CD4-positive, alpha-beta T cell (primary cell): Measurements from ENCODE around the gene CEP70. TPM values are rescaled to one million over a fixed set of nuclear protein-coding genes. Genes with fewer than 3 reads are reported as not detected.

Experiments
- ATAC-seq: fragments of 200-7000 bp; cut with Tn5 transposase; one replicate; pipeline ENCODE4 v1.10.0; 2022; ENCODE audit warnings: mild to moderate bottlenecking; ENCODE audit not compliant: poor library complexity
- CTCF ChIA-PET: fragments of 350-600 bp; sonication (Branson Sonifier 250); formaldehyde crosslinking; loops from one replicate; lab custom pipeline; 2021; ENCODE audit warnings: antibody characterized with exemption, inconsistent platforms; lab: Charles Lee
- POLR2A ChIA-PET: fragments of 350-600 bp; sonication (Branson Sonifier 250); formaldehyde crosslinking; loops from one replicate; lab custom pipeline; 2021; ENCODE audit warnings: antibody characterized with exemption, inconsistent platforms; lab: Charles Lee
- DNase-seq, 14 experiments: peaks; one replicate each; pipeline ENCODE4 v3.0.0-alpha.2; 2013 to 2020; ENCODE audit warnings: mixed read lengths in 2 of 14
- H3K27ac ChIP-seq, 2 donors: one replicate each; pipeline versions ENCODE4 v1.5.1 to v1.7.0; 2013; ENCODE audit warnings: low read length in 2 of 2, low read depth in 1 of 2, mild to moderate bottlenecking in 1 of 2
- H3K27me3 ChIP-seq, 2 experiments: 1 replicate in 1 of 2; 2 replicates in 1 of 2; pipeline versions ENCODE4 v1.6.1 to v1.7.0; 2013; ENCODE audit warnings: low read length in 2 of 2, control low read depth in 1 of 2, mild to moderate bottlenecking in 1 of 2, moderate library complexity in 1 of 2; ENCODE audit not compliant: insufficient read depth in 2 of 2, control insufficient read depth in 1 of 2
- H3K36me3 ChIP-seq: one replicate; pipeline ENCODE4 v1.6.1; 2013; ENCODE audit warnings: low read length, control low read depth; ENCODE audit not compliant: insufficient read depth
- H3K4me1 ChIP-seq: one replicate; pipeline ENCODE4 v1.6.1; 2013; ENCODE audit warnings: low read length, control low read depth; ENCODE audit not compliant: insufficient read depth
- H3K4me3 ChIP-seq: one replicate; pipeline ENCODE4 v1.5.1; 2013; ENCODE audit warnings: mild to moderate bottlenecking, low read length, moderate library complexity
- H3K9me3 ChIP-seq, 2 experiments: 1 replicate in 1 of 2; 2 replicates in 1 of 2; pipeline versions ENCODE4 v1.6.1 to v1.7.0; 2013; ENCODE audit warnings: low read length in 2 of 2, mild to moderate bottlenecking in 2 of 2, control low read depth in 1 of 2, moderate library complexity in 1 of 2; ENCODE audit not compliant: control insufficient read depth in 1 of 2, insufficient read depth in 1 of 2
- H3K27ac Mint-ChIP-seq: one replicate; pipeline ENCODE4 v1.8.0; 2020; ENCODE audit warnings: mixed read lengths
- H3K27me3 Mint-ChIP-seq: one replicate; pipeline ENCODE4 v1.8.0; 2021; ENCODE audit warnings: mixed read lengths
- H3K36me3 Mint-ChIP-seq: one replicate; pipeline ENCODE4 v1.8.0; 2021; ENCODE audit warnings: low read depth, mixed read lengths
- H3K4me1 Mint-ChIP-seq: one replicate; pipeline ENCODE4 v1.8.0; 2021; ENCODE audit warnings: low read depth, mixed read lengths
- H3K4me3 Mint-ChIP-seq: one replicate; pipeline ENCODE4 v1.8.0; 2020; ENCODE audit warnings: mild to moderate bottlenecking, mixed read lengths
- H3K9me3 Mint-ChIP-seq: one replicate; pipeline ENCODE4 v1.8.0; 2020; ENCODE audit warnings: mixed read lengths
- intact Hi-C, 2 experiments: fragments of 100-400 bp; cut with DNase I in 1 of 2; cut with micrococcal nuclease in 1 of 2; formaldehyde crosslinking; loops; one replicate each; pipeline versions ENCODE4 v1.15.1 to v1.9.0; 2023 to 2025; cut with DNase I, micrococcal nuclease
- total RNA-seq, 174 experiments: library from RNA in 2 of 174; stranded (reverse) in 2 of 174; gene quantifications; one replicate each; pipeline ENCODE4 v1.2.3 and lab custom pipeline; 2021 to 2026
- TF ChIP-seq, protein P1 (sequence below): fragments of 200-600 bp; IDR thresholded peaks from one replicate; pipeline ENCODE4 v1.8.0; 2022; ENCODE audit warnings: antibody characterized with exemption, mild to moderate bottlenecking

The CEP70 gene
- total RNA-seq, 2 experiments from 2014 or later, result 21.5 to 23.0 TPM

DNA sequence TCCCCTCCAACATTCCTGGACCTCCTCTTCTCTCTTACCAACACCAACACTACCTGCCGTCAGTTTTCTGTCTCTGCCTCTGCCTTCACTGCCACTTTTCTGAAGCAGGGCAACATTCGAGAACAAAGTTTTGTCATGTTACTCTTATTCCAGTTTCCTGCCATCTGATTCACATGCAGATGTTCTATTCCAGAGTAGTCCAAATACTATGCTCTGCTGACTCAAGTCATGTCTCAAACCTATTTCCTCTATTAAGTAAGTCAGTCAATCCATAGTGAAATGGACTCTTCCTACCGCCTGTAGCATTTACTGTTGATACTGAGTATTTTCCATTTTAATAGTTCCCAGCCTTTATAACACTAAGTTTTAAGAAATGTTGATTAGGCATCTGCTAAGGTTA lies 116.3 kb downstream of the CEP70 start:
- Histone ChIP-seq H3K4me1 (no peaks in the 10 kb centered on the region), H3K27me3 (no peaks in the 10 kb centered on the region)
- H3K27me3 Mint-ChIP-seq, result no peaks in the 10 kb centered on the region

DNA sequence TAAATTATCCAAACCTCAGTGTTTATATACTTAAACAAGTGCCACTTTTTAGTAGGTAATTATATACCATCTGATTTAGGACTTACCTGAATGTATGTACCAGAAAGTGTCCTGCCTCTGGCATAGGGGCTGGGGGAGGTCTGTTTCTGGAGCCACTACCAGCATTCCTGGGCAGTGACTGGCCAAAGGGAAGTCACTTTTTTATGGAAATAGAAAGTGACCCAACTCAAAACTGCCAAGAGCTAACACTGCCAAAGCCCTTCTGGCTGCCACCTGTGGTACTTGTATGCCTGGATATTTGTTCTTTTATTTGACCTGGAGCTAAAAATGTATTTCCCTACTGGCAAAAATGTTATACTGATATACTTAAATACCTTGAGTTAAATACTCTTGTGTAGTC lies 116.9 kb downstream of the CEP70 start:
- Histone ChIP-seq H3K27me3 (no peaks in the 10 kb centered on the region), H3K9me3 (no peaks in the 10 kb centered on the region), H3K27ac (no peak overlapping the region), H3K36me3 (no peaks in the 10 kb centered on the region), H3K4me1 (no peaks in the 10 kb centered on the region), H3K4me3 (no peak overlapping the region)
- Mint-ChIP-seq H3K36me3 (no peaks in the 10 kb centered on the region), H3K9me3 (no peaks in the 10 kb centered on the region), H3K27ac (no peak overlapping the region), H3K4me3 (no peak overlapping the region), H3K27me3 (no peaks in the 10 kb centered on the region), H3K4me1 (no peaks in the 10 kb centered on the region)
- DNase-seq (no peak), ATAC-seq (no peak)
- ChIA-PET CTCF (no interaction called here), POLR2A (no interaction called here)
- intact Hi-C loops, result no loop called here
- TF ChIP-seq, protein P1, sequence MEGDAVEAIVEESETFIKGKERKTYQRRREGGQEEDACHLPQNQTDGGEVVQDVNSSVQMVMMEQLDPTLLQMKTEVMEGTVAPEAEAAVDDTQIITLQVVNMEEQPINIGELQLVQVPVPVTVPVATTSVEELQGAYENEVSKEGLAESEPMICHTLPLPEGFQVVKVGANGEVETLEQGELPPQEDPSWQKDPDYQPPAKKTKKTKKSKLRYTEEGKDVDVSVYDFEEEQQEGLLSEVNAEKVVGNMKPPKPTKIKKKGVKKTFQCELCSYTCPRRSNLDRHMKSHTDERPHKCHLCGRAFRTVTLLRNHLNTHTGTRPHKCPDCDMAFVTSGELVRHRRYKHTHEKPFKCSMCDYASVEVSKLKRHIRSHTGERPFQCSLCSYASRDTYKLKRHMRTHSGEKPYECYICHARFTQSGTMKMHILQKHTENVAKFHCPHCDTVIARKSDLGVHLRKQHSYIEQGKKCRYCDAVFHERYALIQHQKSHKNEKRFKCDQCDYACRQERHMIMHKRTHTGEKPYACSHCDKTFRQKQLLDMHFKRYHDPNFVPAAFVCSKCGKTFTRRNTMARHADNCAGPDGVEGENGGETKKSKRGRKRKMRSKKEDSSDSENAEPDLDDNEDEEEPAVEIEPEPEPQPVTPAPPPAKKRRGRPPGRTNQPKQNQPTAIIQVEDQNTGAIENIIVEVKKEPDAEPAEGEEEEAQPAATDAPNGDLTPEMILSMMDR, result no peak

More for the DNA sequence above, 116.3 kb downstream of the CEP70 start:
- no peak overlapping the region for H3K27ac Mint-ChIP-seq
- no peaks in the 10 kb centered on the region for H3K9me3 ChIP-seq
- no peak overlapping the region for H3K4me3 ChIP-seq
- no peak for DNase-seq
- H3K36me3 Mint-ChIP-seq, result no peaks in the 10 kb centered on the region
- ChIA-PET POLR2A (no interaction called here), CTCF (no interaction called here)
- no peaks in the 10 kb centered on the region for H3K36me3 ChIP-seq
- intact Hi-C loops, result no loop called here
- H3K4me3 Mint-ChIP-seq, result no peak overlapping the region
- no peaks in the 10 kb centered on the region for H3K9me3 Mint-ChIP-seq
- no peak overlapping the region for H3K27ac ChIP-seq
- ATAC-seq, result no peak
- H3K4me1 Mint-ChIP-seq, result no peaks in the 10 kb centered on the region
- TF ChIP-seq, protein P1, result no peak

DNA sequence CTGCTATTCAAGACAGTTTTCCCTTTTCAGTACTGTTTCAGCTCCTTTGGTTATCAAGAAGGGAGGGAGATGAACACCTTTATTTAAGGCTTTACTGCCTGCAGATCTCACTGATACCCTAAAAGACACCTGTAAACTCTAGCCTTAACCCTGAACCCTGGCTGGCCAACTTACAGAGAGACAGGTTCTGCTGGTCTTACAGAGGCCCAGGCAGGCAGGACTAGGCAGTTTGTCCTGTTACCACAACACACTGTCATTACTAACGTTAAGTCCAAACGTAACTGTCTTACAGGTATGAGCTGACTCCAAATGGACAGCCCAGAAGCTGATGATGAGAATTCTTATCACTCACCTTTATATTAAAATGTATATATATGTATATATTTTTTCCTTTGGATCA lies 117.5 kb downstream of the CEP70 start:
- Mint-ChIP-seq H3K36me3 (no peaks in the 10 kb centered on the region), H3K27ac (no peak overlapping the region), H3K4me3 (no peak overlapping the region), H3K4me1 (no peaks in the 10 kb centered on the region), H3K9me3 (no peaks in the 10 kb centered on the region), H3K27me3 (no peaks in the 10 kb centered on the region)
- TF ChIP-seq, protein P1, result no peak
- Histone ChIP-seq H3K9me3 (no peaks in the 10 kb centered on the region), H3K4me1 (no peaks in the 10 kb centered on the region), H3K36me3 (no peaks in the 10 kb centered on the region), H3K27ac (no peak overlapping the region), H3K27me3 (no peaks in the 10 kb centered on the region), H3K4me3 (no peak overlapping the region)
- ChIA-PET POLR2A (no interaction called here), CTCF (no interaction called here)
- DNase-seq, result no peak
- no peak for ATAC-seq
- intact Hi-C loops, result no loop called here
